Hepatic stellate cell (primary cell): ENCODE results near the gene MAST2.
"Not testable (repeated sequence)": the region's sequence is repeated elsewhere in the genome, so short reads cannot be mapped to it uniquely, and the experiment has no call there.

Experiments used
- DNase-seq: peaks from one replicate; pipeline ENCODE4 v3.0.0; 2011; ENCODE audit warnings: low spot score

Gene MAST2

GRCh38 chr1:45814776-45815175, 11.4 kb downstream of the MAST2 start:
- DNase-seq: no peak

- peak; percentile 22 for DNase-seq
Measured at GRCh38 chr1:45815667-45816458, 12.5 kb downstream of the MAST2 start.

- no peak for DNase-seq
Measured at GRCh38 chr1:45820173-45820572, 16.8 kb downstream of the MAST2 start.

- no peak for DNase-seq
Measured at GRCh38 chr1:45820788-45821187, 17.4 kb downstream of the MAST2 start.

GRCh38 chr1:45822644-45823043, 19.2 kb downstream of the MAST2 start:
- DNase-seq: no peak

GRCh38 chr1:45824607-45825006, 21.2 kb downstream of the MAST2 start:
- DNase-seq: no peak

- no peak for DNase-seq
Measured at GRCh38 chr1:45827256-45827655, 23.8 kb downstream of the MAST2 start.

GRCh38 chr1:45828841-45829240, 25.4 kb downstream of the MAST2 start:
- no peak for DNase-seq

GRCh38 chr1:45833361-45833760, 29.9 kb downstream of the MAST2 start:
- DNase-seq: no peak

GRCh38 chr1:45834689-45835088, 31.3 kb downstream of the MAST2 start:
- no peak for DNase-seq

- DNase-seq: no peak
Measured at GRCh38 chr1:45836451-45836850, 33.0 kb downstream of the MAST2 start.

GRCh38 chr1:45836861-45837260, 33.4 kb downstream of the MAST2 start:
- DNase-seq: not testable (repeated sequence)

GRCh38 chr1:45838322-45838721, 34.9 kb downstream of the MAST2 start:
- not testable (repeated sequence) for DNase-seq

- no peak for DNase-seq
Measured at GRCh38 chr1:45840704-45841103, 37.3 kb downstream of the MAST2 start.

- no peak for DNase-seq
Measured at GRCh38 chr1:45842786-45843185, 39.4 kb downstream of the MAST2 start.

- DNase-seq: peak; percentile 8
Measured at GRCh38 chr1:45843474-45843905, 40.1 kb downstream of the MAST2 start.

GRCh38 chr1:45844000-45844399, 40.6 kb downstream of the MAST2 start:
- DNase-seq: not testable (repeated sequence)

- peak; percentile 16 for DNase-seq
Measured at GRCh38 chr1:45846931-45847330, 43.5 kb downstream of the MAST2 start.

- DNase-seq: no peak
Measured at GRCh38 chr1:45848097-45848496, 44.7 kb downstream of the MAST2 start.

GRCh38 chr1:45848714-45849113, 45.3 kb downstream of the MAST2 start:
- DNase-seq: no peak

GRCh38 chr1:45850017-45850416, 46.6 kb downstream of the MAST2 start:
- DNase-seq: no peak

- DNase-seq: no peak
Measured at GRCh38 chr1:45854724-45855123, 51.3 kb downstream of the MAST2 start.

- no peak for DNase-seq
Measured at GRCh38 chr1:45857101-45857700, 53.8 kb downstream of the MAST2 start.
